ENCODE results near the gene TIMP4. TPM values are rescaled to one million over a fixed set of nuclear protein-coding genes. Genes with fewer than 3 reads are reported as not detected.

The TIMP4 gene
- total and polyA plus RNA-seq, 3 experiments from 2014 or later = not detected

- Mint-ChIP-seq H3K27me3 (peaks cover 0 to 9% of the 10 kb centered on the region in 2 donors), H3K4me1 (no peaks in the 10 kb centered on the region), H3K27ac (no peak overlapping the region), H3K36me3 (no peaks in the 10 kb centered on the region), H3K4me3 (no peak overlapping the region), H3K9me3 (no peaks in the 10 kb centered on the region)
- no peak for DNase-seq
- H3K27me3 ChIP-seq (ENCODE audit: insufficient read depth, low read length, poor library complexity, severe bottlenecking) = no peaks in the 10 kb centered on the region
- H3K4me3 ChIP-seq (ENCODE audit: low read length) = no peak overlapping the region
- CTCF ChIA-PET = interaction anchor here (2.5 kb wide), 1 partner anchor 342 kb away, joined by 28 read pairs; no protein-coding TSS in a partner anchor
- H3K9me3 ChIP-seq (ENCODE audit: low read length) = no peaks in the 10 kb centered on the region
- no peak overlapping the region for H3K27ac ChIP-seq (ENCODE audit: low read depth, low read length)
- H3K36me3 ChIP-seq (ENCODE audit: insufficient read depth, low read length) = no peaks in the 10 kb centered on the region
- no peaks in the 10 kb centered on the region for H3K4me1 ChIP-seq (ENCODE audit: insufficient read depth, low read length)
- POLR2A ChIA-PET = no interaction called here
These were observed 22.3 kb downstream of the TIMP4 start for GRCh38 chr3:12136371-12136770.

GRCh38 chr3:12135029-12135657, 23.6 kb downstream of the TIMP4 start:
- H3K27ac Mint-ChIP-seq = no peak overlapping the region
- Histone ChIP-seq H3K4me1 (ENCODE audit: insufficient read depth, low read length) (no peaks in the 10 kb centered on the region), H3K27ac (ENCODE audit: low read depth, low read length) (no peak overlapping the region), H3K9me3 (ENCODE audit: low read length) (no peaks in the 10 kb centered on the region), H3K27me3 (ENCODE audit: insufficient read depth, low read length, poor library complexity, severe bottlenecking) (no peaks in the 10 kb centered on the region), H3K36me3 (ENCODE audit: insufficient read depth, low read length) (no peaks in the 10 kb centered on the region), H3K4me3 (ENCODE audit: low read length) (no peak overlapping the region)
- H3K36me3 Mint-ChIP-seq = no peaks in the 10 kb centered on the region
- H3K9me3 Mint-ChIP-seq = no peaks in the 10 kb centered on the region
- H3K27me3 Mint-ChIP-seq = peaks cover 0 to 18% of the 10 kb centered on the region in 2 donors
- no peak overlapping the region for H3K4me3 Mint-ChIP-seq
- POLR2A ChIA-PET = no interaction called here
- H3K4me1 Mint-ChIP-seq = no peaks in the 10 kb centered on the region
- DNase-seq = peak; percentile 34 to 53 (median 41)
- CTCF ChIA-PET = interaction anchor here (1.1 to 2.5 kb wide), 3 partner anchors 9 to 348 kb away, joined by 3 to 28 read pairs (median 9); partner anchors contain the start of gene TSEN2

- Mint-ChIP-seq H3K27ac (no peak overlapping the region), H3K36me3 (no peaks in the 10 kb centered on the region), H3K4me1 (no peaks in the 10 kb centered on the region), H3K9me3 (peaks cover 0 to 3% (median 0%) of the 10 kb centered on the region in 5 donors), H3K4me3 (no peak overlapping the region), H3K27me3 (peaks cover 2 to 23% of the 10 kb centered on the region in 2 donors)
- ChIA-PET POLR2A (no interaction called here), CTCF (no interaction called here)
- Histone ChIP-seq H3K27me3 (ENCODE audit: insufficient read depth, low read length, poor library complexity, severe bottlenecking) (no peaks in the 10 kb centered on the region), H3K4me1 (ENCODE audit: insufficient read depth, low read length) (no peaks in the 10 kb centered on the region), H3K9me3 (ENCODE audit: low read length) (no peaks in the 10 kb centered on the region), H3K27ac (ENCODE audit: low read depth, low read length) (no peak overlapping the region), H3K4me3 (ENCODE audit: low read length) (no peak overlapping the region), H3K36me3 (ENCODE audit: insufficient read depth, low read length) (no peaks in the 10 kb centered on the region)
- no peak for DNase-seq
These were observed 25.8 kb downstream of the TIMP4 start for GRCh38 chr3:12132881-12133280.

DNA sequence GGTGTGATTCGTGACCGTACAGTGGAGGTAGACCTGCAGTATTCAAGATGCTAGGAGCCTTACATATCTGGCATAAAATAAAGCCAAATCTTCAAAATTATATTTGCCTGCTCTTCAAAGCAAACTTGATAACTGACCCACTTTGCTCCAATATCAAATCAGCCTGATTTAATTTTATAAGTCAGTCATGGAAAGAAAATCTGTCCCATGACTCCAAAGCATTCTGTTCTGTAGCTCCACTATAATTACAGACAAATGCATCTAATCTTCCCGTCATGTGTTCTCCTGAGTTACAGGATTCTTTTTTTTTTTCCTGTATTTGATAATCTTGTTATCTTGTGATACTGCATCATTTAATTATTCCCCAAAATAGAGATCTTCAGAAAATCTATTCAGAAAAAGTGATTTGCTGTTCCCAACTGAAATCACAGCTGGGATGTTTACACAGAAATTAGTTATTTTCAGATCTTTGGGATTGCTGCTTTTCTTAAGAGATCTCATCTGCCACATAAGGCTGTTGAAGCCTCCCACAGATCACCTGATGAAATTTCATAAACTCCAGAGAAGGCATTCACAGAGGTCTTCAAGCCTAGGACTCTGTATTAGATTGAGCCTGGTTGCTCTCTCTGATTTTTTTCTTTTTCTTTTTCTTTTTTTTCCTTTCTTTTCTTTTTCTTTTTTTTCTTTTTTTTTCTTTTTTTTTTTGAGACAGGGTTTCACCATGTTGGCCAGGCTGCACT, 27.2 kb downstream of the TIMP4 start:
- DNase-seq = no peak
- Mint-ChIP-seq H3K4me3 (no peak overlapping the region), H3K27me3 (peaks cover 2 to 24% of the 10 kb centered on the region in 2 donors), H3K4me1 (no peaks in the 10 kb centered on the region), H3K36me3 (no peaks in the 10 kb centered on the region), H3K27ac (no peak overlapping the region), H3K9me3 (peaks cover 0 to 3% (median 0%) of the 10 kb centered on the region in 5 donors)
- ChIA-PET CTCF (no interaction called here), POLR2A (no interaction called here)
- Histone ChIP-seq H3K27ac (ENCODE audit: low read depth, low read length) (no peak overlapping the region), H3K9me3 (ENCODE audit: low read length) (no peaks in the 10 kb centered on the region), H3K27me3 (ENCODE audit: insufficient read depth, low read length, poor library complexity, severe bottlenecking) (no peaks in the 10 kb centered on the region), H3K36me3 (ENCODE audit: insufficient read depth, low read length) (no peaks in the 10 kb centered on the region), H3K4me1 (ENCODE audit: insufficient read depth, low read length) (no peaks in the 10 kb centered on the region), H3K4me3 (ENCODE audit: low read length) (no peak overlapping the region)

GRCh38 chr3:12127391-12127790, 31.3 kb downstream of the TIMP4 start:
- CTCF ChIA-PET = no interaction called here
- no peaks in the 10 kb centered on the region for H3K27me3 ChIP-seq (ENCODE audit: insufficient read depth, low read length, poor library complexity, severe bottlenecking)
- no peak for DNase-seq
- H3K4me3 ChIP-seq (ENCODE audit: low read length) = no peak overlapping the region
- no peaks in the 10 kb centered on the region for H3K36me3 ChIP-seq (ENCODE audit: insufficient read depth, low read length)
- Mint-ChIP-seq H3K4me1 (no peaks in the 10 kb centered on the region), H3K36me3 (no peaks in the 10 kb centered on the region), H3K4me3 (no peak overlapping the region), H3K27me3 (peaks cover 6 to 35% of the 10 kb centered on the region in 2 donors), H3K9me3 (peaks cover 0 to 4% (median 0%) of the 10 kb centered on the region in 5 donors), H3K27ac (no peak overlapping the region)
- POLR2A ChIA-PET = no interaction called here
- H3K4me1 ChIP-seq (ENCODE audit: insufficient read depth, low read length) = no peaks in the 10 kb centered on the region
- H3K9me3 ChIP-seq (ENCODE audit: low read length) = no peaks in the 10 kb centered on the region
- H3K27ac ChIP-seq (ENCODE audit: low read depth, low read length) = no peak overlapping the region

DNA sequence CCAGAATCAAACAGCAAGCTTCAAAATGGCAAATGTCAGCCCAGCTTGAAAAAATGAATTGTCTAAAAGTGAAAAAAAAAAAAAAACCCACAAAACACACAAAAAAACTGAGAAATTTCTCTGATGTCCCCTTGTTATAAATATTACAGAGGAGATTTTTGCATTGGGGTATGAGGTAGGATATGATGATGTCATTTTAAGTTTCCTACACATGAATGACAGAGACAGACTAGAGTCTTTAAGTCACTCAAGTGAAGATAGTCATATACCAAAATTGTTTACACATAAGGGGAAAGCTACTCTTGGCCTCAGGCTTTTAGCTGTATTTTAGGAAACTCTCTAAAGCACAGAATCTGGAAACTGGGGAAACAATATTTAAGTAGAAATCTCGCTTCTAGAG, 32.9 kb downstream of the TIMP4 start:
- no peak overlapping the region for H3K27ac ChIP-seq (ENCODE audit: low read depth, low read length)
- no peaks in the 10 kb centered on the region for H3K36me3 ChIP-seq (ENCODE audit: insufficient read depth, low read length)
- no peaks in the 10 kb centered on the region for H3K4me1 Mint-ChIP-seq
- POLR2A ChIA-PET = no interaction called here
- peaks cover 6 to 36% of the 10 kb centered on the region in 2 donors for H3K27me3 Mint-ChIP-seq
- H3K4me3 ChIP-seq (ENCODE audit: low read length) = no peak overlapping the region
- H3K27ac Mint-ChIP-seq = no peak overlapping the region
- H3K4me3 Mint-ChIP-seq = no peak overlapping the region
- H3K9me3 ChIP-seq (ENCODE audit: low read length) = no peaks in the 10 kb centered on the region
- H3K36me3 Mint-ChIP-seq = peaks cover 0 to 1% (median 0%) of the 10 kb centered on the region in 3 donors
- no peaks in the 10 kb centered on the region for H3K4me1 ChIP-seq (ENCODE audit: insufficient read depth, low read length)
- peaks cover 0 to 4% (median 0%) of the 10 kb centered on the region in 5 donors for H3K9me3 Mint-ChIP-seq
- DNase-seq = no peak
- CTCF ChIA-PET = no interaction called here
- no peaks in the 10 kb centered on the region for H3K27me3 ChIP-seq (ENCODE audit: insufficient read depth, low read length, poor library complexity, severe bottlenecking)

GRCh38 chr3:12121466-12121865, 37.2 kb downstream of the TIMP4 start:
- Mint-ChIP-seq H3K9me3 (peaks cover 0 to 4% (median 0%) of the 10 kb centered on the region in 5 donors), H3K27ac (no peak overlapping the region), H3K4me1 (no peaks in the 10 kb centered on the region), H3K27me3 (peaks cover 11 to 40% of the 10 kb centered on the region in 2 donors), H3K4me3 (no peak overlapping the region), H3K36me3 (peaks cover 0 to 2% (median 0%) of the 10 kb centered on the region in 3 donors)
- Histone ChIP-seq H3K36me3 (ENCODE audit: insufficient read depth, low read length) (no peaks in the 10 kb centered on the region), H3K27ac (ENCODE audit: low read depth, low read length) (no peak overlapping the region), H3K9me3 (ENCODE audit: low read length) (no peaks in the 10 kb centered on the region), H3K4me1 (ENCODE audit: insufficient read depth, low read length) (no peaks in the 10 kb centered on the region), H3K27me3 (ENCODE audit: insufficient read depth, low read length, poor library complexity, severe bottlenecking) (no peaks in the 10 kb centered on the region), H3K4me3 (ENCODE audit: low read length) (no peak overlapping the region)
- CTCF ChIA-PET = no interaction called here
- no peak for DNase-seq
- POLR2A ChIA-PET = no interaction called here

GRCh38 chr3:12120374-12121140, 38.2 kb downstream of the TIMP4 start:
- Histone ChIP-seq H3K9me3 (ENCODE audit: low read length) (no peaks in the 10 kb centered on the region), H3K27ac (ENCODE audit: low read depth, low read length) (no peak overlapping the region), H3K27me3 (ENCODE audit: insufficient read depth, low read length, poor library complexity, severe bottlenecking) (no peaks in the 10 kb centered on the region), H3K4me3 (ENCODE audit: low read length) (no peak overlapping the region), H3K36me3 (ENCODE audit: insufficient read depth, low read length) (no peaks in the 10 kb centered on the region), H3K4me1 (ENCODE audit: insufficient read depth, low read length) (no peaks in the 10 kb centered on the region)
- H3K36me3 Mint-ChIP-seq = peaks cover 0 to 2% (median 0%) of the 10 kb centered on the region in 3 donors
- no peak overlapping the region for H3K4me3 Mint-ChIP-seq
- H3K27ac Mint-ChIP-seq = no peak overlapping the region
- no peaks in the 10 kb centered on the region for H3K4me1 Mint-ChIP-seq
- CTCF ChIA-PET = no interaction called here
- H3K27me3 Mint-ChIP-seq = peaks cover 11 to 46% of the 10 kb centered on the region in 2 donors
- H3K9me3 Mint-ChIP-seq = peaks cover 0 to 4% (median 0%) of the 10 kb centered on the region in 5 donors
- POLR2A ChIA-PET = no interaction called here
- no peak for DNase-seq
